ENCODE results near the gene PELI1.
"Not testable (repeated sequence)": the region's sequence is repeated elsewhere in the genome, so short reads cannot be mapped to it uniquely, and the experiment has no call there.

The PELI1 gene

GRCh38 chr2:64090264-64090663 is 54.0 kb downstream of the PELI1 start:
- no peak for DNase-seq (ENCODE audit: extremely low read depth, low read depth)

GRCh38 chr2:64086347-64087082 is 57.7 kb downstream of the PELI1 start:
- DNase-seq (ENCODE audit: extremely low read depth, low read depth), result no peak
- TF ChIP-seq CTCF (IDR thresholded peaks at IDR 0.05; ENCODE audit: low read depth, low read length), result no peak

More at GRCh38 chr2:64090264-64090663, 54.0 kb downstream of the PELI1 start:
- no peak for TF ChIP-seq CTCF (IDR thresholded peaks at IDR 0.05; ENCODE audit: low read depth, low read length)

GRCh38 chr2:64085936-64086335 is 58.3 kb downstream of the PELI1 start:
- no peak for DNase-seq (ENCODE audit: extremely low read depth, low read depth)
- TF ChIP-seq CTCF (IDR thresholded peaks at IDR 0.05; ENCODE audit: low read depth, low read length), result no peak

GRCh38 chr2:64081046-64081445 is 63.2 kb downstream of the PELI1 start:
- no peak for TF ChIP-seq CTCF (IDR thresholded peaks at IDR 0.05; ENCODE audit: low read depth, low read length)
- DNase-seq (ENCODE audit: extremely low read depth, low read depth), result no peak

- TF ChIP-seq CTCF (IDR thresholded peaks at IDR 0.05; ENCODE audit: low read depth, low read length), result no peak
- no peak for DNase-seq (ENCODE audit: extremely low read depth, low read depth)
These were observed 64.0 kb downstream of the PELI1 start for GRCh38 chr2:64080179-64080578.

- not testable (repeated sequence) for DNase-seq (ENCODE audit: extremely low read depth, low read depth)
These were observed 64.5 kb downstream of the PELI1 start for GRCh38 chr2:64079688-64080087.

GRCh38 chr2:64076828-64077227 is 67.4 kb downstream of the PELI1 start:
- DNase-seq (ENCODE audit: extremely low read depth, low read depth), result not testable (repeated sequence)

- not testable (repeated sequence) for DNase-seq (ENCODE audit: extremely low read depth, low read depth)
These were observed 69.6 kb downstream of the PELI1 start for GRCh38 chr2:64074616-64075015.

GRCh38 chr2:64067326-64067725 is 76.9 kb downstream of the PELI1 start:
- no peak for TF ChIP-seq CTCF (IDR thresholded peaks at IDR 0.05; ENCODE audit: low read depth, low read length)
- no peak for DNase-seq (ENCODE audit: extremely low read depth, low read depth)

All from AG09319 (cell line).